ENCODE data around the gene WWOX.

WWOX gene

GRCh38 chr16:78140818-78141466 lies 41.5 kb downstream of the WWOX start:
- Mint-ChIP-seq H3K9me3 (no peaks in the 10 kb centered on the region), H3K4me3 (no peak overlapping the region), H3K27ac (no peak overlapping the region), H3K27me3 (no peaks in the 10 kb centered on the region), H3K36me3 (peaks cover 4% of the 10 kb centered on the region), H3K4me1 (peaks cover 13% of the 10 kb centered on the region)
- no peak for ATAC-seq (ENCODE audit: low read depth)
- DNase-seq (ENCODE audit: low spot score in 2 of 2) = no peak

GRCh38 chr16:78142788-78143187 lies 43.3 kb downstream of the WWOX start:
- Mint-ChIP-seq H3K9me3 (no peaks in the 10 kb centered on the region), H3K4me1 (peaks cover 9% of the 10 kb centered on the region), H3K4me3 (no peak overlapping the region), H3K36me3 (peaks cover 4% of the 10 kb centered on the region), H3K27ac (no peak overlapping the region), H3K27me3 (no peaks in the 10 kb centered on the region)
- no peak for ATAC-seq (ENCODE audit: low read depth)
- no peak for DNase-seq (ENCODE audit: low spot score in 2 of 2)

GRCh38 chr16:78146807-78147206 lies 47.4 kb downstream of the WWOX start:
- no peak for DNase-seq (ENCODE audit: low spot score in 2 of 2)
- Mint-ChIP-seq H3K27me3 (no peaks in the 10 kb centered on the region), H3K27ac (no peak overlapping the region), H3K36me3 (peaks cover 7% of the 10 kb centered on the region), H3K9me3 (no peaks in the 10 kb centered on the region), H3K4me1 (no peaks in the 10 kb centered on the region), H3K4me3 (no peak overlapping the region)
- no peak for ATAC-seq (ENCODE audit: low read depth)

- H3K4me3 Mint-ChIP-seq = no peak overlapping the region
- DNase-seq (ENCODE audit: low spot score in 2 of 2) (no peak), ATAC-seq (ENCODE audit: low read depth) (no peak)
- no peaks in the 10 kb centered on the region for H3K27me3 Mint-ChIP-seq
- H3K27ac Mint-ChIP-seq = no peak overlapping the region
- peaks cover 7% of the 10 kb centered on the region for H3K36me3 Mint-ChIP-seq
- no peaks in the 10 kb centered on the region for H3K9me3 Mint-ChIP-seq
- H3K4me1 Mint-ChIP-seq = no peaks in the 10 kb centered on the region
Observed at GRCh38 chr16:78147911-78148401, 48.5 kb downstream of the WWOX start.

- DNase-seq (ENCODE audit: low spot score in 2 of 2) = no peak
- H3K27me3 Mint-ChIP-seq = no peaks in the 10 kb centered on the region
- H3K36me3 Mint-ChIP-seq = peaks cover 9% of the 10 kb centered on the region
- H3K4me1 Mint-ChIP-seq = no peaks in the 10 kb centered on the region
- no peak overlapping the region for H3K4me3 Mint-ChIP-seq
- no peak overlapping the region for H3K27ac Mint-ChIP-seq
- no peak for ATAC-seq (ENCODE audit: low read depth)
- no peaks in the 10 kb centered on the region for H3K9me3 Mint-ChIP-seq
Observed at GRCh38 chr16:78150233-78150632, 50.8 kb downstream of the WWOX start.

- H3K4me1 Mint-ChIP-seq = no peaks in the 10 kb centered on the region
- no peak for ATAC-seq (ENCODE audit: low read depth)
- no peak for DNase-seq (ENCODE audit: low spot score in 2 of 2)
- H3K9me3 Mint-ChIP-seq = peaks cover 1% of the 10 kb centered on the region
- no peak overlapping the region for H3K27ac Mint-ChIP-seq
- H3K4me3 Mint-ChIP-seq = no peak overlapping the region
- peaks cover 4% of the 10 kb centered on the region for H3K36me3 Mint-ChIP-seq
- H3K27me3 Mint-ChIP-seq = no peaks in the 10 kb centered on the region
Observed at GRCh38 chr16:78154729-78155461, 55.4 kb downstream of the WWOX start.

- peaks cover 2% of the 10 kb centered on the region for H3K9me3 Mint-ChIP-seq
- H3K27ac Mint-ChIP-seq = no peak overlapping the region
- ATAC-seq (ENCODE audit: low read depth) = no peak
- H3K27me3 Mint-ChIP-seq = no peaks in the 10 kb centered on the region
- no peak overlapping the region for H3K4me3 Mint-ChIP-seq
- H3K36me3 Mint-ChIP-seq = peaks cover 4% of the 10 kb centered on the region
- DNase-seq (ENCODE audit: low spot score in 2 of 2) = no peak
- H3K4me1 Mint-ChIP-seq = no peaks in the 10 kb centered on the region
Observed at GRCh38 chr16:78155791-78156345, 56.4 kb downstream of the WWOX start.

- Mint-ChIP-seq H3K36me3 (peaks cover 26% of the 10 kb centered on the region), H3K27ac (no peak overlapping the region), H3K4me3 (no peak overlapping the region), H3K27me3 (no peaks in the 10 kb centered on the region), H3K9me3 (peaks cover 8% of the 10 kb centered on the region), H3K4me1 (no peaks in the 10 kb centered on the region)
- ATAC-seq (ENCODE audit: low read depth) (no peak), DNase-seq (ENCODE audit: low spot score in 2 of 2) (no peak)
Observed at GRCh38 chr16:78161023-78161729, 61.7 kb downstream of the WWOX start.

- ATAC-seq (ENCODE audit: low read depth) (no peak), DNase-seq (ENCODE audit: low spot score in 2 of 2) (no peak)
- Mint-ChIP-seq H3K27me3 (no peaks in the 10 kb centered on the region), H3K36me3 (peaks cover 41% of the 10 kb centered on the region), H3K27ac (no peak overlapping the region), H3K9me3 (peaks cover 8% of the 10 kb centered on the region), H3K4me3 (no peak overlapping the region), H3K4me1 (no peaks in the 10 kb centered on the region)
Observed at GRCh38 chr16:78163772-78164670, 64.6 kb downstream of the WWOX start.

- no peak overlapping the region for H3K4me3 Mint-ChIP-seq
- H3K27ac Mint-ChIP-seq = no peak overlapping the region
- ATAC-seq (ENCODE audit: low read depth) (no peak), DNase-seq (ENCODE audit: low spot score in 2 of 2) (no peak)
- no peaks in the 10 kb centered on the region for H3K9me3 Mint-ChIP-seq
- peaks cover 32% of the 10 kb centered on the region for H3K36me3 Mint-ChIP-seq
- H3K27me3 Mint-ChIP-seq = no peaks in the 10 kb centered on the region
- no peaks in the 10 kb centered on the region for H3K4me1 Mint-ChIP-seq
Observed at GRCh38 chr16:78170494-78170933, 71.1 kb downstream of the WWOX start.

GRCh38 chr16:78175287-78175686 lies 75.8 kb downstream of the WWOX start:
- Mint-ChIP-seq H3K9me3 (no peaks in the 10 kb centered on the region), H3K36me3 (peaks cover 10% of the 10 kb centered on the region), H3K4me1 (no peaks in the 10 kb centered on the region), H3K27me3 (no peaks in the 10 kb centered on the region), H3K27ac (no peak overlapping the region), H3K4me3 (no peak overlapping the region)
- ATAC-seq (ENCODE audit: low read depth) (no peak), DNase-seq (ENCODE audit: low spot score in 2 of 2) (no peak)

- Mint-ChIP-seq H3K9me3 (no peaks in the 10 kb centered on the region), H3K4me1 (no peaks in the 10 kb centered on the region), H3K4me3 (no peak overlapping the region), H3K36me3 (peaks cover 12% of the 10 kb centered on the region), H3K27me3 (no peaks in the 10 kb centered on the region), H3K27ac (no peak overlapping the region)
- DNase-seq (ENCODE audit: low spot score in 2 of 2) (no peak), ATAC-seq (ENCODE audit: low read depth) (no peak)
Observed at GRCh38 chr16:78176435-78176834, 77.0 kb downstream of the WWOX start.

GRCh38 chr16:78177218-78177617 lies 77.8 kb downstream of the WWOX start:
- Mint-ChIP-seq H3K27me3 (no peaks in the 10 kb centered on the region), H3K4me1 (no peaks in the 10 kb centered on the region), H3K27ac (no peak overlapping the region), H3K36me3 (peaks cover 12% of the 10 kb centered on the region), H3K4me3 (no peak overlapping the region), H3K9me3 (no peaks in the 10 kb centered on the region)
- no peak for DNase-seq (ENCODE audit: low spot score in 2 of 2)
- no peak for ATAC-seq (ENCODE audit: low read depth)
